RWPE1 (cell line): Measurements from ENCODE around the gene HYLS1.
A peak's percentile ranks its signal among the peaks of the same experiment; 100 is the strongest.
"Not testable (repeated sequence)": the region's sequence is repeated elsewhere in the genome, so short reads cannot be mapped to it uniquely, and the experiment has no call there.

Experiments
- CTCF ChIA-PET: fragments of 350-600 bp; sonication (Branson Sonifier 250); formaldehyde crosslinking; extraction: SDS; loops from one replicate; lab custom pipeline; 2021; lab: Yijun Ruan, JAX
- POLR2A ChIA-PET: fragments of 400-600 bp; formaldehyde crosslinking; extraction: SDS; loops from one replicate; lab custom pipeline; 2020; ENCODE audit warnings: antibody characterized with exemption; ENCODE audit not compliant: low non-redundant PET; lab: Yijun Ruan, JAX
- DNase-seq: peaks from one replicate; pipeline ENCODE4 v3.0.0; 2012; ENCODE audit warnings: low spot score
- H3K27ac ChIP-seq: fragments of 450-650 bp; 2 replicates; pipeline ENCODE4 v1.5.1; 2017
- CTCF ChIP-seq: fragments of 450-650 bp; conservative IDR thresholded peaks from 2 replicates; pipeline ENCODE4 v1.5.1; 2017; ENCODE audit warnings: low read depth, mild to moderate bottlenecking

The HYLS1 gene

DNA sequence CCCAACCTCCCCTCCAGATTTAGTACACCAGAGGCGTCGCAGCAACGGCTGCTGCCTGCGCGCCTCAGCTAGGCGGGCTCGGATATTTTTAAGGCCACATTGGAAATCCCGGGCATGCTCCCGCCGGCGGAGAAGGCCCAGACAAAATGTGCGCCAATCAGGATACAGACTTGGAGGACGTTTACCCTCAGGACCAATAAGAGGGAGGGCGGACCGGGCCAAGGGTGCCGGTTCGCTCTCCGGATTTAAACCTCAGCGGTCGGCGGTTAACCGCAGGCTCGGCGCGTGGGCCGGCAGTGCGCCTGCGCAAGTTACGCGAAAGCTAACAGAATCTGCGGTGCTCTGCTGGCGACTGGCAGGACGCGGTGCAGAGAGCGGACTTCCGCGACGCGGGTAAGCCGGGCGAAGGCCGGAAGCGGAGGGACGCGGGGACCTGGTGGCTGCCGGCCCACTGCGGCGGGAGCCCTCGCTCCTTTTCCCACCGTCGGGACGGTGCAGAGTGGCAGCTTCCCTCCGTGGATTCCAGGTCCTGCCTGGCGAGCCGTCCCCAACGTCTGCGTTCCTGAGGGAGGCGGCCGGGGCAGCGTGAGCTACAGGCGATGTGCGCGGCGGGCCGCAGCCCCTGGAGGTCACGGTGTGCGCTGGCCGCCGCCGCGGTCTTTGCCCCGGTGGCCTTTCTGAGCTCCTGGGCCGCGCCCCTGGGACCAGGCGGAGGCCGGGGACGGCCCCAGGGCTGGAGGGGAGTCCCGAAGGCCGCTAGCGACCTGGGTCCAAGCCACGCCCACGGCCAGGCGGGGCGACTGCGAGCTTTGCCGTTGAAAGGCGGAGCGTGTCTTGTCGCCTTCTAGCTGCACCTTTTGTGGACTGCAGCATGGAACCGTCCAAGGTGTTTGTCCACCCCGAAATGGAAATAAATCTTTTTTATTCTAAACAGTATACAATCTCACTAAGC lies at the start of gene HYLS1:
Gene HYLS1 (plus strand): TSS at position 296 of the 952 bp plus-strand sequence. CDS start 11,701 bp downstream, outside the sequence.
- ChIA-PET POLR2A (interaction anchor here (0.6 to 1.2 kb wide), 2 partner anchors 15 to 190 kb away, joined by 4 to 5 read pairs; partner anchors contain the start of gene PUS3), CTCF (interaction anchor here (0.6 kb wide), 6 partner anchors 9 to 1911 kb away, joined by 3 to 5 read pairs (median 3); partner anchors contain the start of gene PUS3)
- H3K27ac ChIP-seq: peak within 1 kb of the TSS; percentile 94
- peak; percentile 25; the same call in 1 of the 2 replicates for TF ChIP-seq CTCF
- DNase-seq: peak; percentile 88

DNA sequence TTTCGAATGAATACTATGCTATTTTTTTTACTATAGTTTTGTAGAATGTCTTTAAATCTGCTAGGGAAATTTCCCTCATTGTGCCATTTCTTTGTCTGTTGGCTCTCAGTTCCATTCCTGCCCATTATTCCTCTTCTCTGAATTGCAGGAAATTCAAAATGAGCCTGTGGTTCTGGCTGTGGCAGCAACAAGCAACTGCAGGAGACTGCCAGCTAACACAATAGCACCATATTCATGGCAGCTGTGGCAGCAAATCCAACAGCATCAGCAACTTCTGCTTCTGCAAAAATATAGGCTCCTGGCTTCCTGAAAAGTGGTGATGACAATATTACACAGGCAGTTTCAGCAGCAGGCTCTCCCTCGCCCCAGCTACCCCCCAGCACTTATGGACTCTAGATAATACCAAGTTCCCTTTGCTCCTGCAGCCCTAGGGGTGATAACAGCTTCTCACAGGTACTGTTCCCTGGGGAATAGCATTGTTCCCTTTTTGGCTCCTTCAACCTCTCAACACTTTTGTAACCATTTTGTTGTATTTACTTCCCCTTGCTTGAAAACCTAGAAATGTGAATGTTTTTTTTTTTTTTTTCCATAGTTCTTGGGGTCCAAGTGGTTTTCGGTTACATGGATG lies 45.0 kb upstream of the HYLS1 start:
- no peak for TF ChIP-seq CTCF
- no peak overlapping the region for H3K27ac ChIP-seq
- DNase-seq: no peak
- POLR2A ChIA-PET: no interaction called here
- CTCF ChIA-PET: interaction anchor here (0.8 kb wide), 1 partner anchor 437 kb away, joined by 5 read pairs; no protein-coding TSS in a partner anchor

- no peak for DNase-seq
- POLR2A ChIA-PET: no interaction called here
- CTCF ChIA-PET: no interaction called here
- H3K27ac ChIP-seq: no peak overlapping the region
- no peak for TF ChIP-seq CTCF
These were observed 41.3 kb upstream of the HYLS1 start for GRCh38 chr11:125846188-125846587.

DNA sequence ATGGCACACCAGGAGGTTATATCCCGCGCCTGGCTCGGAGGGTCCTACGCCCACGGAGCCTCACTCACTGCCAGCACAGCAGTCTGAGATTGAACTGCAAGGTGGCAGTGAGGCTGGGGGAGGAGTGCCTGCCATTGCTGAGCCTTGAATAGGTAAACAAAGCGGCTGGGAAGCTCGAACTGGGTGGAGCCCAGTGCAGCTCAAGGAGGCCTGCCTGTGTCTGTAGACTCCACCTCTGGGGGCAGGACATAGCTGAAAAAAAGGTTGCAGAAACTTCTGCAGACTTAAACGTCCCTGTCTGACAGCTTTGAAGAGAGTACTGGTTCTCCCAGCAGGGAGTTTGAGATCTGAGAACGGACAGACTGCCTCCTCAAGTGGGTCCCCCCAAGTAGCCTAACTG lies 29.8 kb upstream of the HYLS1 start:
- DNase-seq, H3K27ac ChIP-seq, POLR2A ChIA-PET, CTCF ChIA-PET: not testable (repeated sequence)

DNA sequence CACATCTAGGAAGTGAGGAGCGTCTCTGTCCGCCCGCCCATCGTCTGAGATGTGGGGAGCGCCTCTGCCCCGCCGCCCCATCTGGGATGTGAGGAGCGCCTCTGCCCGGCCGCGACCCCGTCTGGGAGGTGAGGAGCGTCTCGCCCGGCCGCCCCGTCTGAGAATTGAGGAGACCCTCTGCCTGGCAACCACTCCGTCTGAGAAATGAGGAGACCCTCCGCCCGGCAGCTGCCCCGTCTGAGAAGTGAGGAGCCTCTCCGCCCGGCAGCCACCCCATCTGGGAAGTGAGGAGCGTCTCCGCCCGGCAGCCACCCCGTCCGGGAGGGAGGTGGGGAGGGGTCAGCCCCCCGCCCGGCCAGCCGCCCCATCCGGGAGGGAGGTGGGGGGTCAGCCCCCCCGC lies 24.7 kb upstream of the HYLS1 start:
- CTCF ChIA-PET, H3K27ac ChIP-seq, DNase-seq, POLR2A ChIA-PET: not testable (repeated sequence)

DNA sequence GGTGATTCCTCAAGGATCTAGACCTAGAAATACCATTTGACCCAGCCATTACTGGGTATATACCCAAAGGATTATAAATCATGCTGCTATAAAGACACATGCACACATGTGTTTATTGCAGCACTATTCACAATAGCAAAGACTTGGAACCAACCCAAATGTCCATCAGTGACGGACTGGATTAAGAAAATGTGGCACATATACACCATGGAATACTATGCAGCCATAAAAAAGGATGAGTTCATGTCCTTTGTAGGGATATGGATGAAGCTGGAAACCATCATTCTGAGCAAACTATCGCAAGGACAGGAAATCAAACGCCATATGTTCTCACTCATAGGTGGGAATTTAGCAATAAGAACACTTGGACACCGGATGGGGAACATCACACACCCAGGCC lies 22.1 kb upstream of the HYLS1 start:
- CTCF ChIA-PET, H3K27ac ChIP-seq, DNase-seq: not testable (repeated sequence)
- POLR2A ChIA-PET: interaction anchor here (0.6 kb wide), 1 partner anchor 13 kb away, joined by 3 read pairs; no protein-coding TSS in a partner anchor

GRCh38 chr11:125869521-125869920 lies 17.9 kb upstream of the HYLS1 start:
- H3K27ac ChIP-seq: no peak overlapping the region
- no peak for TF ChIP-seq CTCF
- DNase-seq: no peak
- CTCF ChIA-PET: interaction anchor here (0.6 kb wide), 1 partner anchor 43 kb away, joined by 3 read pairs; no protein-coding TSS in a partner anchor
- POLR2A ChIA-PET: no interaction called here
